ENCODE data around the gene INSR. TPM values are rescaled to one million over a fixed set of nuclear protein-coding genes. Genes with fewer than 3 reads are reported as not detected.

The INSR gene
- total RNA-seq, 4 donors from 2014 or later = 54.0 to 226 (median 71.1) TPM

DNA sequence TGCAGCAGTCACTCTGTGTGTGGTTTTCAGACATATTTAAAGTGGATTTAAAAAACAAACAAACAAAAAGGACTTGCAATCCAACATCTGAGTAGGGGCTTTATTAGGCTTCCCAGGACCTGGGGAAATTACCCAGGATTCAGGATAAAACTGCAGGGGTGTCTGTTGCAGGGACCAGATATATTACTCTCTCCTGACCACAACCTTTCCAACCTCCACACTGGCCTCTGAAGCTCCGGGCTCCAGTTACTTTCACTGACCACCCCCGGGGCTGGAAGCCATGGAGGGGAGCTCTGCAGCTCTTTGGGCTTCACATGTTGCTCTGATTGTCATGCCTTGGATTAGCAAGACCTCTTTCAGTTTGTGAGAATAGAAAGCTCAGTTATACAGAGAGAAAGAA is 75.2 kb downstream of the INSR start:
- Histone ChIP-seq H3K9me3 (no peaks in the 10 kb centered on the region), H3K36me3 (no peaks in the 10 kb centered on the region), H3K27ac (peak overlapping the region in 2 of 4 donors; percentile 38 to 49), H3K4me3 (no peak overlapping the region), H3K4me1 (peaks cover 5 to 12% of the 10 kb centered on the region in 2 donors), H3K27me3 (no peaks in the 10 kb centered on the region)
- intact Hi-C loops (cut with DNase I; ENCODE audit: low total_unique reads) (no loop called here), in situ Hi-C loops (cut with MboI; ENCODE audit: low sequenced_read_pairs in 4 of 4) (no loop called here)
- TF ChIP-seq CTCF (IDR thresholded peaks at IDR 0.05 in 4 of 5, conservative IDR thresholded peaks at IDR 0.05 in 1 of 5) = no peak
- ATAC-seq (no peak), DNase-seq (no peak)

GRCh38 chr19:7217861-7218260 is 76.4 kb downstream of the INSR start:
- Histone ChIP-seq H3K27me3 (no peaks in the 10 kb centered on the region), H3K9me3 (no peaks in the 10 kb centered on the region), H3K4me1 (peaks cover 5 to 10% of the 10 kb centered on the region in 2 donors), H3K36me3 (no peaks in the 10 kb centered on the region), H3K4me3 (no peak overlapping the region), H3K27ac (peak overlapping the region in 3 of 4 donors; percentile 13 to 49 (median 13))
- no peak for TF ChIP-seq CTCF (IDR thresholded peaks at IDR 0.05 in 4 of 5, conservative IDR thresholded peaks at IDR 0.05 in 1 of 5)
- TF ChIP-seq POLR2A (IDR thresholded peaks at IDR 0.05) = no peak
- in situ Hi-C loops (cut with MboI; ENCODE audit: low sequenced_read_pairs in 4 of 4) = no loop called here
- ATAC-seq (no peak), DNase-seq (no peak)
- intact Hi-C loops (cut with DNase I; ENCODE audit: low total_unique reads) = no loop called here

DNA sequence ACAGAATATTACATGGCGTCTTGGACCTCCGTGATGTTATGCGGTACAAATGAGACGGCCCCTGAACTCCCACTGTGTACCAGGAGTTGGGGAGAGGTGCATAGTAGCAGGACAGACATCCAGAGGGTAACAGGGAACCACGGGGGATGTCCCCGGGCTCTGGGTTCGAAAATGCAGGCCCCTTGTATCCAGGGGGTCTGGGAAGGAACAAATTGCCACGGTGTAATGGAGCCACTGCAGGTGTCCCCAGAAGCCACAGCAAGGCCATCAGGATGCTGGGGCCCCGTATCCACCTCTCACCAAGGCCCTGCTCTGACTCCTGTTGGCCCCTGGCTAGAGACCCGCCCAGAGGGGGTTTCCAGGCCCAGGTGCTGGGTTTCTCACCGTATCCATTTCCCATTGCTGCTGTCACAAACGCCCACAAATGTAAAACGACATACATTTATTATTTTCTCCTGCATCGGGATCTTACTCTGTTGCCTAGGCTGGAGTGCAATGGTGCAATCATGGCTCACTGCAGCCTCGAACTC is 77.8 kb downstream of the INSR start:
- in situ Hi-C loops (cut with MboI; ENCODE audit: low sequenced_read_pairs in 4 of 4) = no loop called here
- Histone ChIP-seq H3K27me3 (no peaks in the 10 kb centered on the region), H3K4me1 (peaks cover 5 to 20% of the 10 kb centered on the region in 2 donors), H3K9me3 (no peaks in the 10 kb centered on the region), H3K4me3 (no peak overlapping the region), H3K36me3 (no peaks in the 10 kb centered on the region), H3K27ac (no peak overlapping the region)
- no peak for DNase-seq
- TF ChIP-seq CTCF (IDR thresholded peaks at IDR 0.05 in 4 of 5, conservative IDR thresholded peaks at IDR 0.05 in 1 of 5) = no peak
- TF ChIP-seq POLR2A (IDR thresholded peaks at IDR 0.05) = no peak
- no peak for ATAC-seq
- intact Hi-C loops (cut with DNase I; ENCODE audit: low total_unique reads) = no loop called here

DNA sequence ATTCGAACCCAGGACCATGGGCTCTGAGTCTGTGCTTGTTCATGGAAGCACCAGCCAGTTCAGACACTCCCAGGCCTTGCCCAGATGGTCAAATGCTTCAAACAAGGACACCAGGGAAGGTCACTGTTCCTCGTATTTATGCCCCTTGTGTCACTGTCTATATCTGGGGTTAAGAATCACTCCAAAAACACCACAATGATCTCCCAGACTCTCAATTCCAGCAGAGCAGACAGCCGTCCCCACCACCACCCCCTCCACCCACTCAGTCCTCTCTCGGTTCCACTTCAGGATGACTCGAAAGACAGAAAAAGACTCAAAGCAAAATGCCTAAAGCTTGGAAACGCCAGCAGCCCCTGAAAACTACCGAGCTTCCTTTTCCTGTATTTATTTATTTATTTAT is 79.0 kb downstream of the INSR start:
- Histone ChIP-seq H3K9me3 (no peaks in the 10 kb centered on the region), H3K27ac (peak overlapping the region; percentile 59 to 74 (median 67)), H3K36me3 (no peaks in the 10 kb centered on the region), H3K4me1 (peaks cover 5 to 32% of the 10 kb centered on the region in 2 donors), H3K27me3 (no peaks in the 10 kb centered on the region), H3K4me3 (no peak overlapping the region)
- DNase-seq = no peak
- in situ Hi-C loops (cut with MboI; ENCODE audit: low sequenced_read_pairs in 4 of 4) = no loop called here
- peak in 1 of 2 donors; percentile 68 for ATAC-seq
- intact Hi-C loops (cut with DNase I; ENCODE audit: low total_unique reads) = no loop called here
- no peak for TF ChIP-seq CTCF (IDR thresholded peaks at IDR 0.05 in 4 of 5, conservative IDR thresholded peaks at IDR 0.05 in 1 of 5)
- no peak for TF ChIP-seq POLR2A (IDR thresholded peaks at IDR 0.05)

Data from gastrocnemius medialis (tissue), 4 donors.